Activated naive CD4-positive, alpha-beta T cell treated with anti-CD3 and anti-CD28 coated beads for 36 hours (primary cell): ENCODE results near the gene IFITM1. TPM values are rescaled to one million over a fixed set of nuclear protein-coding genes. Genes with fewer than 3 reads are reported as not detected.
A peak's percentile ranks its signal among the peaks of the same experiment; 100 is the strongest.
"Not testable (repeated sequence)": the region's sequence is repeated elsewhere in the genome, so short reads cannot be mapped to it uniquely, and the experiment has no call there.

Experiments used
- CTCF ChIA-PET: fragments of 350-600 bp; sonication (Branson Sonifier 250); formaldehyde crosslinking; loops from one replicate; lab custom pipeline; 2021; ENCODE audit warnings: antibody characterized with exemption; lab: Charles Lee
- DNase-seq: peaks from one replicate; pipeline ENCODE4 v3.0.0-alpha.2; 2020
- H3K27ac Mint-ChIP-seq: one replicate; pipeline ENCODE4 v1.8.0; 2021; ENCODE audit warnings: mild to moderate bottlenecking, mixed read lengths
- H3K27me3 Mint-ChIP-seq: one replicate; pipeline ENCODE4 v1.8.0; 2021; ENCODE audit warnings: low read depth, mixed read lengths
- H3K36me3 Mint-ChIP-seq: one replicate; pipeline ENCODE4 v1.8.0; 2021; ENCODE audit warnings: low read depth, mixed read lengths
- H3K4me1 Mint-ChIP-seq: one replicate; pipeline ENCODE4 v1.8.0; 2021; ENCODE audit warnings: low read depth, mixed read lengths
- H3K4me3 Mint-ChIP-seq: one replicate; pipeline ENCODE4 v1.8.0; 2021; ENCODE audit warnings: mild to moderate bottlenecking, moderate library complexity, mixed read lengths
- H3K9me3 Mint-ChIP-seq: one replicate; pipeline ENCODE4 v1.8.0; 2021; ENCODE audit warnings: mixed read lengths
- intact Hi-C: fragments of 100-400 bp; cut with micrococcal nuclease; formaldehyde crosslinking; loops from one replicate; pipeline ENCODE4 v1.15.1; 2023
- total RNA-seq, 2 experiments: library from RNA; stranded (reverse); gene quantifications; one replicate each; pipeline ENCODE4 v1.2.3, GENCODE V29; 2021

The IFITM1 gene
- total RNA-seq, 2 experiments from 2014 or later: 359 to 378 TPM

GRCh38 chr11:326842-327580 is 13.2 kb downstream of the IFITM1 start:
- Mint-ChIP-seq H3K4me3 (peak overlapping the region; percentile 72), H3K27me3 (no peaks in the 10 kb centered on the region), H3K27ac (peak overlapping the region; percentile 98), H3K36me3 (no peaks in the 10 kb centered on the region), H3K4me1 (peaks cover 73% of the 10 kb centered on the region), H3K9me3 (no peaks in the 10 kb centered on the region)
- CTCF ChIA-PET: interaction anchor here (1.3 to 1.7 kb wide), 3 partner anchors 13 to 76 kb away, joined by 3 to 5 read pairs (median 4); no protein-coding TSS in a partner anchor
- DNase-seq: peak; percentile 92
- intact Hi-C loops: loop anchor here (1.0 kb wide), 2 partner anchors 10 to 58 kb away; no protein-coding TSS in a partner anchor

- CTCF ChIA-PET: interaction anchor here (1.3 to 1.7 kb wide), 3 partner anchors 13 to 77 kb away, joined by 3 to 5 read pairs (median 4); no protein-coding TSS in a partner anchor
- H3K4me1 Mint-ChIP-seq: peaks cover 73% of the 10 kb centered on the region
- DNase-seq: no peak
- H3K9me3 Mint-ChIP-seq: no peaks in the 10 kb centered on the region
- H3K4me3 Mint-ChIP-seq: peak overlapping the region; percentile 72
- H3K36me3 Mint-ChIP-seq: no peaks in the 10 kb centered on the region
- H3K27ac Mint-ChIP-seq: peak overlapping the region; percentile 98
- H3K27me3 Mint-ChIP-seq: no peaks in the 10 kb centered on the region
- intact Hi-C loops: loop anchor here (1.0 kb wide), 2 partner anchors 10 to 58 kb away; no protein-coding TSS in a partner anchor
Measured at GRCh38 chr11:327581-327923, 13.7 kb downstream of the IFITM1 start.

- peaks cover 74% of the 10 kb centered on the region for H3K4me1 Mint-ChIP-seq
- H3K27me3 Mint-ChIP-seq: no peaks in the 10 kb centered on the region
- no peaks in the 10 kb centered on the region for H3K36me3 Mint-ChIP-seq
- CTCF ChIA-PET: interaction anchor here (1.5 to 1.7 kb wide), 2 partner anchors 27 to 77 kb away, joined by 3 to 5 read pairs; no protein-coding TSS in a partner anchor
- H3K9me3 Mint-ChIP-seq: no peaks in the 10 kb centered on the region
- H3K4me3 Mint-ChIP-seq: no peak overlapping the region
- no peak for DNase-seq
- H3K27ac Mint-ChIP-seq: no peak overlapping the region
- intact Hi-C loops: no loop called here
Measured at GRCh38 chr11:328012-328411, 14.2 kb downstream of the IFITM1 start.

GRCh38 chr11:328516-329100 is 14.8 kb downstream of the IFITM1 start:
- CTCF ChIA-PET: interaction anchor here (1.8 to 2.4 kb wide), 2 partner anchors 20 to 27 kb away, joined by 8 to 13 read pairs; no protein-coding TSS in a partner anchor
- Mint-ChIP-seq H3K4me3 (peak overlapping the region; percentile 69), H3K4me1 (peaks cover 70% of the 10 kb centered on the region)
- not testable (repeated sequence) for H3K27me3 Mint-ChIP-seq, DNase-seq, H3K27ac Mint-ChIP-seq, H3K9me3 Mint-ChIP-seq, H3K36me3 Mint-ChIP-seq
- intact Hi-C loops: loop anchor here (1.0 kb wide), 1 partner anchor 27 kb away; no protein-coding TSS in a partner anchor

GRCh38 chr11:329886-330253 is 16.0 kb downstream of the IFITM1 start:
- H3K4me3 Mint-ChIP-seq: peak overlapping the region; percentile 69
- H3K9me3 Mint-ChIP-seq: no peaks in the 10 kb centered on the region
- H3K27me3 Mint-ChIP-seq: no peaks in the 10 kb centered on the region
- intact Hi-C loops: loop anchor here (1.0 kb wide), 1 partner anchor 25 kb away; no protein-coding TSS in a partner anchor
- no peaks in the 10 kb centered on the region for H3K36me3 Mint-ChIP-seq
- H3K27ac Mint-ChIP-seq: peak overlapping the region; percentile 72
- peaks cover 60% of the 10 kb centered on the region for H3K4me1 Mint-ChIP-seq
- no peak for DNase-seq
- CTCF ChIA-PET: interaction anchor here (1.0 to 2.4 kb wide), 4 partner anchors 13 to 189 kb away, joined by 3 to 13 read pairs (median 6); no protein-coding TSS in a partner anchor

GRCh38 chr11:330307-330693 is 16.5 kb downstream of the IFITM1 start:
- Mint-ChIP-seq H3K9me3 (no peaks in the 10 kb centered on the region), H3K27me3 (no peaks in the 10 kb centered on the region), H3K4me3 (no peak overlapping the region), H3K4me1 (peaks cover 59% of the 10 kb centered on the region), H3K27ac (peak overlapping the region; percentile 72), H3K36me3 (no peaks in the 10 kb centered on the region)
- CTCF ChIA-PET: interaction anchor here (1.0 to 2.4 kb wide), 4 partner anchors 13 to 189 kb away, joined by 3 to 13 read pairs (median 6); no protein-coding TSS in a partner anchor
- DNase-seq: no peak
- intact Hi-C loops: no loop called here

- Mint-ChIP-seq H3K9me3 (no peaks in the 10 kb centered on the region), H3K4me3 (no peak overlapping the region), H3K27ac (no peak overlapping the region), H3K4me1 (peaks cover 60% of the 10 kb centered on the region), H3K27me3 (no peaks in the 10 kb centered on the region), H3K36me3 (no peaks in the 10 kb centered on the region)
- CTCF ChIA-PET: interaction anchor here (0.6 to 2.4 kb wide), 3 partner anchors 12 to 25 kb away, joined by 4 to 13 read pairs (median 4); no protein-coding TSS in a partner anchor
- peak; percentile 56 for DNase-seq
- intact Hi-C loops: no loop called here
Measured at GRCh38 chr11:330694-331357, 17.0 kb downstream of the IFITM1 start.

GRCh38 chr11:331358-332060 is 17.7 kb downstream of the IFITM1 start:
- peaks cover 60% of the 10 kb centered on the region for H3K4me1 Mint-ChIP-seq
- DNase-seq: no peak

GRCh38 chr11:332651-333480 is 19.0 kb downstream of the IFITM1 start:
- CTCF ChIA-PET: interaction anchor here (0.6 kb wide), 1 partner anchor 22 kb away, joined by 3 read pairs; no protein-coding TSS in a partner anchor
- Mint-ChIP-seq H3K4me3 (no peak overlapping the region), H3K36me3 (no peaks in the 10 kb centered on the region), H3K27ac (no peak overlapping the region), H3K27me3 (no peaks in the 10 kb centered on the region), H3K4me1 (peaks cover 53% of the 10 kb centered on the region), H3K9me3 (no peaks in the 10 kb centered on the region)
- intact Hi-C loops: no loop called here
- no peak for DNase-seq

More at GRCh38 chr11:331358-332060, 17.7 kb downstream of the IFITM1 start:
- Mint-ChIP-seq H3K27me3 (no peaks in the 10 kb centered on the region), H3K27ac (no peak overlapping the region), H3K9me3 (no peaks in the 10 kb centered on the region), H3K4me3 (no peak overlapping the region), H3K36me3 (no peaks in the 10 kb centered on the region)
- CTCF ChIA-PET: interaction anchor here (0.6 to 1.7 kb wide), 2 partner anchors 11 to 14 kb away, joined by 4 read pairs; no protein-coding TSS in a partner anchor
- intact Hi-C loops: no loop called here

- H3K27me3 Mint-ChIP-seq, H3K36me3 Mint-ChIP-seq, H3K4me3 Mint-ChIP-seq, H3K9me3 Mint-ChIP-seq, H3K27ac Mint-ChIP-seq, DNase-seq, intact Hi-C loops: not testable (repeated sequence)
- CTCF ChIA-PET: interaction anchor here (0.6 to 0.8 kb wide), 2 partner anchors 21 to 29 kb away, joined by 3 read pairs; no protein-coding TSS in a partner anchor
- H3K4me1 Mint-ChIP-seq: peaks cover 50% of the 10 kb centered on the region
Measured at GRCh38 chr11:333616-334263, 19.9 kb downstream of the IFITM1 start.
